ENCODE data around the gene MYO5B. TPM values are rescaled to one million over a fixed set of nuclear protein-coding genes. Genes with fewer than 3 reads are reported as not detected.

The MYO5B gene
- total RNA-seq, 1 donor from 2014 or later, result 39.1 TPM

GRCh38 chr18:49874238-49874637 is 320.7 kb downstream of the MYO5B start:
- no peak for TF ChIP-seq CTCF (IDR thresholded peaks at IDR 0.05; ENCODE audit: unreplicated experiment)
- DNase-seq (ENCODE audit: low spot score, unreplicated experiment), result no peak
- Mint-ChIP-seq H3K4me1 (ENCODE audit: low read depth) (no peaks in the 10 kb centered on the region), H3K27ac (no peak overlapping the region), H3K36me3 (ENCODE audit: insufficient read depth) (peaks cover 7% of the 10 kb centered on the region), H3K9me3 (ENCODE audit: low read depth) (no peaks in the 10 kb centered on the region), H3K4me3 (ENCODE audit: low read depth) (no peak overlapping the region), H3K27me3 (no peaks in the 10 kb centered on the region)

GRCh38 chr18:49869354-49869753 is 325.6 kb downstream of the MYO5B start:
- peaks cover 9% of the 10 kb centered on the region for H3K36me3 Mint-ChIP-seq (ENCODE audit: insufficient read depth)
- no peak overlapping the region for H3K4me3 Mint-ChIP-seq (ENCODE audit: low read depth)
- no peaks in the 10 kb centered on the region for H3K9me3 Mint-ChIP-seq (ENCODE audit: low read depth)
- DNase-seq (ENCODE audit: low spot score, unreplicated experiment), result no peak
- H3K4me1 Mint-ChIP-seq (ENCODE audit: low read depth), result no peaks in the 10 kb centered on the region
- no peak for TF ChIP-seq CTCF (IDR thresholded peaks at IDR 0.05; ENCODE audit: unreplicated experiment)
- H3K27ac Mint-ChIP-seq, result no peak overlapping the region
- no peaks in the 10 kb centered on the region for H3K27me3 Mint-ChIP-seq

GRCh38 chr18:49866680-49867079 is 328.3 kb downstream of the MYO5B start:
- H3K36me3 Mint-ChIP-seq (ENCODE audit: insufficient read depth), result peaks cover 6% of the 10 kb centered on the region
- H3K27me3 Mint-ChIP-seq, result no peaks in the 10 kb centered on the region
- H3K27ac Mint-ChIP-seq, result no peak overlapping the region
- TF ChIP-seq CTCF (IDR thresholded peaks at IDR 0.05; ENCODE audit: unreplicated experiment), result no peak
- no peak overlapping the region for H3K4me3 Mint-ChIP-seq (ENCODE audit: low read depth)
- no peak for DNase-seq (ENCODE audit: low spot score, unreplicated experiment)
- no peaks in the 10 kb centered on the region for H3K4me1 Mint-ChIP-seq (ENCODE audit: low read depth)
- H3K9me3 Mint-ChIP-seq (ENCODE audit: low read depth), result no peaks in the 10 kb centered on the region

- Mint-ChIP-seq H3K4me1 (ENCODE audit: low read depth) (no peaks in the 10 kb centered on the region), H3K4me3 (ENCODE audit: low read depth) (no peak overlapping the region), H3K9me3 (ENCODE audit: low read depth) (no peaks in the 10 kb centered on the region), H3K27me3 (no peaks in the 10 kb centered on the region), H3K36me3 (ENCODE audit: insufficient read depth) (peaks cover 6% of the 10 kb centered on the region), H3K27ac (no peak overlapping the region)
- DNase-seq (ENCODE audit: low spot score, unreplicated experiment), result no peak
- no peak for TF ChIP-seq CTCF (IDR thresholded peaks at IDR 0.05; ENCODE audit: unreplicated experiment)
Observed at GRCh38 chr18:49865401-49865800, 329.5 kb downstream of the MYO5B start.

GRCh38 chr18:49863769-49864621 is 331.0 kb downstream of the MYO5B start:
- H3K27ac Mint-ChIP-seq, result peak overlapping the region; percentile 38

More at GRCh38 chr18:49863769-49864621, 331.0 kb downstream of the MYO5B start:
- Mint-ChIP-seq H3K4me1 (ENCODE audit: low read depth) (peaks cover 5% of the 10 kb centered on the region), H3K27me3 (no peaks in the 10 kb centered on the region), H3K36me3 (ENCODE audit: insufficient read depth) (peaks cover 6% of the 10 kb centered on the region), H3K4me3 (ENCODE audit: low read depth) (no peak overlapping the region), H3K9me3 (ENCODE audit: low read depth) (no peaks in the 10 kb centered on the region)
- no peak for DNase-seq (ENCODE audit: low spot score, unreplicated experiment)
- no peak for TF ChIP-seq CTCF (IDR thresholded peaks at IDR 0.05; ENCODE audit: unreplicated experiment)

All from progenitor cell of endocrine pancreas (in vitro differentiated cells).